Mesodermal cell (in vitro differentiated cells): ENCODE data around the gene CEP104.

ENCODE experiments used
- H3K27ac ChIP-seq: 2 replicates; pipeline ENCODE4 v1.7.0; 2013; ENCODE audit warnings: mild to moderate bottlenecking, low read depth, low read length, moderate library complexity; ENCODE audit not compliant: severe bottlenecking
- H3K36me3 ChIP-seq: 2 replicates; pipeline ENCODE4 v1.7.1; 2013; ENCODE audit warnings: mild to moderate bottlenecking, low read length, moderate library complexity; ENCODE audit not compliant: control insufficient read depth, insufficient read depth
- H3K4me1 ChIP-seq: one replicate; pipeline ENCODE4 v1.7.1; 2013; ENCODE audit warnings: mild to moderate bottlenecking, low read length; ENCODE audit not compliant: insufficient read depth, control insufficient read depth, poor library complexity, severe bottlenecking
- H3K4me3 ChIP-seq: 2 replicates; pipeline ENCODE4 v1.7.0; 2013; ENCODE audit warnings: low read length, control low read depth, mild to moderate bottlenecking; ENCODE audit not compliant: insufficient read depth, poor library complexity, severe bottlenecking; ENCODE audit errors: extremely low read depth
- H3K9me3 ChIP-seq: 2 replicates; pipeline ENCODE4 v1.7.1; 2013; ENCODE audit warnings: mild to moderate bottlenecking, low read length, moderate library complexity; ENCODE audit not compliant: control insufficient read depth
- WGBS, 2 experiments: methylation state at CpG; one replicate each; pipeline ENCODE4 v1.1.5; 2013; ENCODE audit warnings: missing lambda C conversion rate in 2 of 2; ENCODE audit not compliant: insufficient coverage in 2 of 2; 5-methylcytosine and 5-hydroxymethylcytosine counted together

Gene CEP104

DNA sequence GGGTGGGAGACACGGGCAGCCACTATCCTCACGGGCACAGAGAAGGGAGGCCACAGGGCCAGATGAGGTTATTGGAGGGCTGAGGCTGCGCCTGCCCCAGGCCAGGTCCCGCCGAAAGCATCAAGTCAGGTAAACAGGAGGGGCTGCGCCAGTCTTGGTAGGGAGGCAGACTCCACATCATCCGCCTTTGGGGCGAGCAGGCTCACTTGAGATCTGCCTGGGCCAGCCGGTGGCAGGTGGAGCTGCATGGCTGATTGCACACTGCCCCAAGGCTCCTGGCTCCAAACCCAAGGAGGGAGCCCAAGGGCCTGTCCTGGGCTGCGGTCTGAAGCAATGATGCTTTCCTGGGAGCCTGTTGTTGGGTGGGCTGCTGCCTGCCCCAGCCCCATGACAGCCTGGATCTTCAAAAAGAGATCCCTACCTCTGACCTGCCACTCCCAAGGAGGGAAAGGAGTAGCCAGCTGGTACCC, 79.9 kb downstream of the CEP104 start:
- no peaks in the 10 kb centered on the region for H3K9me3 ChIP-seq
- WGBS, 2 experiments, result 90 to 91% methylated on average over 10 of the region's 10 CpGs
- no peak overlapping the region for H3K27ac ChIP-seq
- H3K4me3 ChIP-seq, result no peak overlapping the region
- peaks cover 20% of the 10 kb centered on the region for H3K4me1 ChIP-seq
- peaks cover 32% of the 10 kb centered on the region for H3K36me3 ChIP-seq

DNA sequence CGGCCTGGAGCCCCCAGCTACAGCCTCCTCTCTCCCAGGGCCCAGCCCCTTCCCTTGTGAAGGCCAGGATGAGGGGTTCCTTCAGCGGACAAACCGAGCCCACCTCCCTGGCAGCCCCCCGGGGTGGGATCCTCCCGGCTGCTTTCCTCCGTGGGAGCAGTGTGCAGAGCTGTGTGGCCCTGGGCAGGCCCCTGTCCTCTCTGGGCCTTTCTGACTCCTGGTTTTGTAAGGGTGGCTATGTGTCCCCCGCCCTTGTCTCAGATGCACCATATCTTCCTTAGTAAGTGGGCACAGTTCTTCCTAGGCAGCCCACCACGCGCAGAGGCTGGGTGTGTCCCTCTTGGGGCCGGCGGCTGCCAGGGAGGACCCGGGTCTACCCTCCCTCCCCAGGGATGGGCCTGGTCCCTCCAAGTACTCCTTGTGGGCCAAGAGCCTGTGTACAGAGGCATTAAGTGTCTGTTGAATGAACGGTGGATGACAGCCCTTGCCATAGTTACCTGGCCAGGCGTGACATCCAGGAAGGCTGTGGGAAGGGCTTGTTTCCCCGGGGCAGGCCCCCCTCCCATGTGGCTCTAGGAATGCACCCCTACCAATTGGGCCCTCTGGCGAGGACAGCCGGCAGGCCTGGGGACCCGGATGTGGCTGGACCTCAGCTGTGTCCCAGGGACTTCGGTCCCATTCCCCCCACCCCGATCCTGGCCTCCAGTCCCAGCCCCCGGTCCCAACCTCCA, 80.6 kb downstream of the CEP104 start:
- peaks cover 26% of the 10 kb centered on the region for H3K36me3 ChIP-seq
- H3K4me3 ChIP-seq, result no peak overlapping the region
- H3K4me1 ChIP-seq, result peaks cover 25% of the 10 kb centered on the region
- no peak overlapping the region for H3K27ac ChIP-seq
- H3K9me3 ChIP-seq, result no peaks in the 10 kb centered on the region
- WGBS, 2 experiments, result 89 to 92% methylated on average over 15 to 16 of the region's 21 CpGs

GRCh38 chr1:3775490-3776230, 81.4 kb downstream of the CEP104 start:
- Histone ChIP-seq H3K9me3 (no peaks in the 10 kb centered on the region), H3K4me3 (no peak overlapping the region), H3K36me3 (peaks cover 18% of the 10 kb centered on the region), H3K4me1 (peaks cover 25% of the 10 kb centered on the region), H3K27ac (no peak overlapping the region)
- 66 to 67% methylated on average over 23 to 24 of the region's 27 CpGs for WGBS, 2 experiments

DNA sequence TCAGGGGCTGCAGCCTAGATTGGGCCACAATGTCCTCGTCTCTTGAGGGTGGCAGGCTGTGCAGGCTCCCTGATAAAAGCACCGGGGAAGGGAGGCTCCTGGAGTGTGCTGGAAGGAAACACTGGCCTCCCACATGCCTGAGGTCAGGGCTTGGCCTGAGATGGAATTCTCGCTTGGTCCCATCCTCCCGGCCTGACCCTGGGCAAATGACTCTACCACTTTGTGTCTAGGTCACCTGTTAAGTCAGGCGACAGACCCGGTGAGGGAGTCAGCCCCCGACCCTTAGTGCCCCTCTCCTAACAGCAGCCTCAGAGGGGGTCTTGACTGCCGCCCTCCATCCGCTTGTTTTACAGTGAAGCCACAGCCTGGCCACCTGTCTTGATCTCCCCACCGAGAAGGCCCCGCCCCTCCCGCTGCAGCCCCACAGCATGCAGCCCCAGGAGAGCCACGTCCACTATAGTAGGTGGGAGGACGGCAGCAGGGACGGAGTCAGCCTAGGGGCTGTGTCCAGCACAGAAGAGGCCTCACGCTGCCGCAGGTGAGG, 82.0 kb downstream of the CEP104 start:
- no peak overlapping the region for H3K27ac ChIP-seq
- peaks cover 25% of the 10 kb centered on the region for H3K4me1 ChIP-seq

GRCh38 chr1:3774276-3774945, 82.6 kb downstream of the CEP104 start:
- peaks cover 6% of the 10 kb centered on the region for H3K36me3 ChIP-seq
- H3K27ac ChIP-seq, result no peak overlapping the region
- 71 to 84% methylated on average over 8 of the region's 19 CpGs for WGBS, 2 experiments
- peaks cover 25% of the 10 kb centered on the region for H3K4me1 ChIP-seq
- no peaks in the 10 kb centered on the region for H3K9me3 ChIP-seq
- no peak overlapping the region for H3K4me3 ChIP-seq

More for the DNA sequence above, 82.0 kb downstream of the CEP104 start:
- Histone ChIP-seq H3K4me3 (no peak overlapping the region), H3K9me3 (no peaks in the 10 kb centered on the region), H3K36me3 (peaks cover 12% of the 10 kb centered on the region)
- WGBS, 2 experiments, result 84 to 93% methylated on average over 9 to 15 of the region's 17 CpGs

- Histone ChIP-seq H3K27ac (no peak overlapping the region), H3K4me3 (no peak overlapping the region), H3K36me3 (no peaks in the 10 kb centered on the region), H3K4me1 (peaks cover 25% of the 10 kb centered on the region), H3K9me3 (no peaks in the 10 kb centered on the region)
- 87% methylated on average over 13 to 15 of the region's 16 CpGs for WGBS, 2 experiments
Measured at GRCh38 chr1:3773572-3774275, 83.3 kb downstream of the CEP104 start.

- 35 to 42% methylated on average over 34 to 37 of the region's 55 CpGs for WGBS, 2 experiments
- Histone ChIP-seq H3K4me1 (peaks cover 25% of the 10 kb centered on the region), H3K36me3 (no peaks in the 10 kb centered on the region), H3K27ac (no peak within 1 kb of the TSS), H3K9me3 (no peaks in the 10 kb centered on the region), H3K4me3 (peak within 1 kb of the TSS; percentile 49)
Measured at GRCh38 chr1:3772715-3773571, 84.1 kb downstream of the CEP104 start, which contains the start of gene SMIM1. TSS of gene SMIM1 (plus strand) at chr1:3772749. CDS start at chr1:3775374, 2,625 bp downstream.

- WGBS, 2 experiments, result 1% methylated on average over 36 to 38 of the region's 61 CpGs
- Histone ChIP-seq H3K4me1 (peaks cover 25% of the 10 kb centered on the region), H3K9me3 (no peaks in the 10 kb centered on the region), H3K27ac (no peak overlapping the region), H3K4me3 (peak overlapping the region; percentile 49), H3K36me3 (no peaks in the 10 kb centered on the region)
Measured at GRCh38 chr1:3772027-3772714, 84.8 kb downstream of the CEP104 start.
